Central memory CD8-positive, alpha-beta T cell (primary cell): ENCODE data around the gene COBLL1.

Source experiments
- ATAC-seq: fragments of 150-1000 bp; cut with Tn5 transposase; replicated peaks from 2 replicates; pipeline ENCODE4 v1.10.0; 2022; ENCODE audit warnings: mild to moderate bottlenecking, moderate FRiP score, moderate number of reproducible peaks; ENCODE audit not compliant: poor library complexity, severe bottlenecking; ENCODE audit errors: extremely low read depth
- DNase-seq, 2 donors: peaks; one replicate each; pipeline ENCODE4 v3.0.0; 2021; ENCODE audit warnings: low spot score in 2 of 2
- H3K27ac Mint-ChIP-seq: one replicate; pipeline ENCODE4 v1.8.0; 2022; ENCODE audit warnings: low read depth, mild to moderate bottlenecking, moderate library complexity, mixed read lengths
- H3K27me3 Mint-ChIP-seq: one replicate; pipeline ENCODE4 v1.8.0; 2022; ENCODE audit warnings: mixed read lengths
- H3K36me3 Mint-ChIP-seq: one replicate; pipeline ENCODE4 v1.8.0; 2022; ENCODE audit warnings: mild to moderate bottlenecking, moderate library complexity, mixed read lengths; ENCODE audit not compliant: insufficient read depth
- H3K4me1 Mint-ChIP-seq: one replicate; pipeline ENCODE4 v1.8.0; 2022; ENCODE audit warnings: mixed read lengths
- H3K4me3 Mint-ChIP-seq: one replicate; pipeline ENCODE4 v1.8.0; 2022; ENCODE audit warnings: mild to moderate bottlenecking, moderate library complexity, mixed read lengths
- H3K9me3 Mint-ChIP-seq: one replicate; pipeline ENCODE4 v1.8.0; 2022; ENCODE audit warnings: mixed read lengths

COBLL1 gene

GRCh38 chr2:164677271-164677670, 164.4 kb downstream of the COBLL1 start:
- Mint-ChIP-seq H3K27ac (no peak overlapping the region), H3K9me3 (peaks cover 10% of the 10 kb centered on the region), H3K4me1 (no peaks in the 10 kb centered on the region), H3K4me3 (no peak overlapping the region), H3K27me3 (no peaks in the 10 kb centered on the region), H3K36me3 (no peaks in the 10 kb centered on the region)
- DNase-seq: no peak
- no peak for ATAC-seq

- no peak for ATAC-seq
- Mint-ChIP-seq H3K4me3 (no peak overlapping the region), H3K36me3 (no peaks in the 10 kb centered on the region), H3K27me3 (no peaks in the 10 kb centered on the region), H3K9me3 (peaks cover 10% of the 10 kb centered on the region), H3K4me1 (no peaks in the 10 kb centered on the region), H3K27ac (no peak overlapping the region)
- DNase-seq: no peak
These were observed 165.9 kb downstream of the COBLL1 start for GRCh38 chr2:164675687-164676086.

- H3K9me3 Mint-ChIP-seq: peaks cover 10% of the 10 kb centered on the region
- DNase-seq (no peak), ATAC-seq (no peak)
These were observed 166.6 kb downstream of the COBLL1 start for GRCh38 chr2:164675027-164675426.

GRCh38 chr2:164671664-164672396, 169.8 kb downstream of the COBLL1 start:
- H3K27me3 Mint-ChIP-seq: no peaks in the 10 kb centered on the region
- no peak overlapping the region for H3K4me3 Mint-ChIP-seq
- no peak for DNase-seq
- H3K9me3 Mint-ChIP-seq: peaks cover 9% of the 10 kb centered on the region
- H3K4me1 Mint-ChIP-seq: no peaks in the 10 kb centered on the region
- H3K27ac Mint-ChIP-seq: no peak overlapping the region
- no peaks in the 10 kb centered on the region for H3K36me3 Mint-ChIP-seq
- ATAC-seq: no peak

More at GRCh38 chr2:164675027-164675426, 166.6 kb downstream of the COBLL1 start:
- Mint-ChIP-seq H3K27ac (no peak overlapping the region), H3K36me3 (no peaks in the 10 kb centered on the region), H3K4me1 (no peaks in the 10 kb centered on the region), H3K4me3 (no peak overlapping the region), H3K27me3 (no peaks in the 10 kb centered on the region)

- no peaks in the 10 kb centered on the region for H3K36me3 Mint-ChIP-seq
These were observed 172.3 kb downstream of the COBLL1 start for GRCh38 chr2:164669291-164669690.

GRCh38 chr2:164667566-164667965, 174.1 kb downstream of the COBLL1 start:
- Mint-ChIP-seq H3K36me3 (no peaks in the 10 kb centered on the region), H3K9me3 (peaks cover 18% of the 10 kb centered on the region), H3K4me3 (no peak overlapping the region), H3K27ac (no peak overlapping the region), H3K27me3 (no peaks in the 10 kb centered on the region), H3K4me1 (no peaks in the 10 kb centered on the region)
- no peak for DNase-seq
- ATAC-seq: no peak

More at GRCh38 chr2:164669291-164669690, 172.3 kb downstream of the COBLL1 start:
- DNase-seq: no peak
- no peak overlapping the region for H3K4me3 Mint-ChIP-seq
- H3K4me1 Mint-ChIP-seq: no peaks in the 10 kb centered on the region
- no peaks in the 10 kb centered on the region for H3K27me3 Mint-ChIP-seq
- ATAC-seq: no peak
- no peak overlapping the region for H3K27ac Mint-ChIP-seq
- H3K9me3 Mint-ChIP-seq: peaks cover 14% of the 10 kb centered on the region

GRCh38 chr2:164664070-164664469, 177.6 kb downstream of the COBLL1 start:
- Mint-ChIP-seq H3K4me3 (no peak overlapping the region), H3K4me1 (no peaks in the 10 kb centered on the region), H3K27ac (no peak overlapping the region), H3K27me3 (no peaks in the 10 kb centered on the region), H3K36me3 (no peaks in the 10 kb centered on the region), H3K9me3 (peaks cover 24% of the 10 kb centered on the region)
- DNase-seq: no peak
- ATAC-seq: no peak

- Mint-ChIP-seq H3K4me1 (no peaks in the 10 kb centered on the region), H3K4me3 (no peak overlapping the region), H3K27ac (no peak overlapping the region), H3K9me3 (peaks cover 24% of the 10 kb centered on the region), H3K36me3 (no peaks in the 10 kb centered on the region), H3K27me3 (no peaks in the 10 kb centered on the region)
- no peak for ATAC-seq
- DNase-seq: no peak
These were observed 178.6 kb downstream of the COBLL1 start for GRCh38 chr2:164662868-164663631.

GRCh38 chr2:164662066-164662465, 179.6 kb downstream of the COBLL1 start:
- no peaks in the 10 kb centered on the region for H3K4me1 Mint-ChIP-seq
- no peaks in the 10 kb centered on the region for H3K36me3 Mint-ChIP-seq
- no peak overlapping the region for H3K27ac Mint-ChIP-seq
- no peak for ATAC-seq
- no peak overlapping the region for H3K4me3 Mint-ChIP-seq
- no peak for DNase-seq
- H3K9me3 Mint-ChIP-seq: peaks cover 20% of the 10 kb centered on the region
- H3K27me3 Mint-ChIP-seq: no peaks in the 10 kb centered on the region

GRCh38 chr2:164661349-164661748, 180.3 kb downstream of the COBLL1 start:
- Mint-ChIP-seq H3K27ac (no peak overlapping the region), H3K4me3 (no peak overlapping the region), H3K27me3 (no peaks in the 10 kb centered on the region), H3K4me1 (no peaks in the 10 kb centered on the region), H3K36me3 (no peaks in the 10 kb centered on the region), H3K9me3 (peaks cover 15% of the 10 kb centered on the region)
- ATAC-seq (no peak), DNase-seq (no peak)

GRCh38 chr2:164657129-164657528, 184.5 kb downstream of the COBLL1 start:
- no peak for ATAC-seq

GRCh38 chr2:164655750-164656149, 185.9 kb downstream of the COBLL1 start:
- peaks cover 28% of the 10 kb centered on the region for H3K9me3 Mint-ChIP-seq
- no peaks in the 10 kb centered on the region for H3K4me1 Mint-ChIP-seq
- no peak overlapping the region for H3K27ac Mint-ChIP-seq
- no peak overlapping the region for H3K4me3 Mint-ChIP-seq
- ATAC-seq (no peak), DNase-seq (no peak)
- H3K27me3 Mint-ChIP-seq: no peaks in the 10 kb centered on the region
- H3K36me3 Mint-ChIP-seq: no peaks in the 10 kb centered on the region

More at GRCh38 chr2:164657129-164657528, 184.5 kb downstream of the COBLL1 start:
- no peaks in the 10 kb centered on the region for H3K36me3 Mint-ChIP-seq
- no peak for DNase-seq
- no peaks in the 10 kb centered on the region for H3K27me3 Mint-ChIP-seq
- peaks cover 22% of the 10 kb centered on the region for H3K9me3 Mint-ChIP-seq
- no peak overlapping the region for H3K4me3 Mint-ChIP-seq
- no peak overlapping the region for H3K27ac Mint-ChIP-seq
- H3K4me1 Mint-ChIP-seq: no peaks in the 10 kb centered on the region

GRCh38 chr2:164655336-164655735, 186.3 kb downstream of the COBLL1 start:
- Mint-ChIP-seq H3K4me3 (no peak overlapping the region), H3K27ac (no peak overlapping the region), H3K4me1 (no peaks in the 10 kb centered on the region), H3K36me3 (no peaks in the 10 kb centered on the region), H3K9me3 (peaks cover 31% of the 10 kb centered on the region), H3K27me3 (no peaks in the 10 kb centered on the region)
- ATAC-seq (no peak), DNase-seq (no peak)
